T-helper 22 cell (primary cell): ENCODE data around the gene HOXB1.

Experiments used
- DNase-seq: peaks from one replicate; pipeline ENCODE4 v3.0.0-alpha.2; 2020; ENCODE audit warnings: low read depth

The HOXB1 gene

GRCh38 chr17:48554412-48555257 lies 23.8 kb upstream of the HOXB1 start:
- no peak for DNase-seq

DNA sequence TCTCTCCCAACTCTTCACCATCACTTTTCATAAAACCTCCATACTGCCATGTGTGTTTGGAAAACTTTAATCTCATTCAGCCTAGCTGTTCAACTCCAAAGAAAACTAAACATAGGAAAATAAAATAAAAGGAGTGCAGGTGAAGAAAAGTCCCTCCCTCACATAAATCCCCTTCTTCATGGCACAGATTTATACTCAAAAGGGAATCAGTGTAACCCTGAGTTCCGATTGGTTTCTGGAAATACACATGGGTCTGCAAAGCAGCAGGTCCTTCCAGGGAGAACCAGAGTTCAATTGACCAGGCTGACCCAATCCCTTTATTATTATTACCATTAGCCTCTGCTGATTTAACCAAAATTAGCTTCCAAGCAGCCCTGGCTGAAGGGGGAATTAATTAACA lies 23.0 kb upstream of the HOXB1 start:
- no peak for DNase-seq

DNA sequence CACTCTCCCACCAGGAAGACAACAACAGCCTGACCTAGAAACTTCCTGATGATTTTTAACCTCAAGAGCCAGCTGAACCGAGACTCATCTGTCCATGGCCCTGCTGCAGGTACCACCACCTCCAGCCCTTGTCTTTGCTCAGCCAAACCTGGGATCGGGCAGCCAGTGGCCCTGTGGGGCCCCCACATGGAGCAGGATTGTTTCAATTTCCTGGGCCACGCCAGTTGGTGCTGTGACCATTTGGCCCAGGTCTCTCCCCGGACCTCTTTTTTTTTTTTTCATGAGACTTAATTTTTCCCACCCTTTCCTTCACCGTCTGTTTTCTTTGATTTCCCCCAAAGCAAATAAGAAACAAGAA lies 22.4 kb upstream of the HOXB1 start:
- no peak for DNase-seq

GRCh38 chr17:48552466-48553189 lies 21.8 kb upstream of the HOXB1 start:
- no peak for DNase-seq

DNA sequence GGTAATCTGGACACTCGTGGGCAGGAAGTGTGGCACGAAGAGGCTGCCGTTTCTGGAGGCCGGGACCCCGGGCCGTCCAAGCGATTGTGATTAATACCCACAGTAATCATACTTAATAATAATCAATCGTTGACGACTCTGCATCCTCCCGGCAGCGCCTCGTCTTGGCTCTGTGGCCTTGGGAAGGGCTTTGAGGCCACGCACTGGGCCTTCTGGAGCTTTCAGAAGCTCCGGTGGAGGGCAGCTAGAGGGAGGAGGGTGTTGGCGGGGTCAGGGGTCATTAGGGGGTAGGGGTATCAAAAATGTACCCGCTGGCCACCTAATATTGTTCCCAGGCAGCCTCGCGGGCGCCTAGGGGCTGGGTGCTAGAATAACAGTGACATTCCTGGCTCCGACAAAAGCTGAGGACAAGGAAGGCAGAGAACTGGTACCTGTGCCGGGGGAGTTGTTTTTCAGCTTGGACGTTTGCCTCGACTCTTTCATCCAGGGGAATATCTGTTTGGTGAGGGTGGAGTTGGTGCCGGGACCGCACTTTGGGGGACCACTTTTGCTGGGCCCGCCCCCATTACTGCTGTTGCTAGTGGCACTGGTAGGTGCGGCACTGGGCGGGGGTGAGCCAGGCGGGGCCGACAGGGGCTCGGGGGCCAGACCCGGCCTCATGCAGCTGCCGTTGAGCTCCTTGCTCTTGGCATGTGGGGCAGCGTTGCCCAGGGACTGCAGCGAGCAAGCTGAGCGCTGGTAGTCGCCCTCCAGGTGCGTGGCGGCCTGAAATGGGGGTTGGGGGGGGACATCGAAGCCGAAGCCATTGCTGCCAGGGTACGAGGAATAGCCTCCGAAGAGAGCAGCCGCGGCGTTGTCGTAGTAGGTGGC lies 21.0 kb upstream of the HOXB1 start:
- no peak for DNase-seq

DNA sequence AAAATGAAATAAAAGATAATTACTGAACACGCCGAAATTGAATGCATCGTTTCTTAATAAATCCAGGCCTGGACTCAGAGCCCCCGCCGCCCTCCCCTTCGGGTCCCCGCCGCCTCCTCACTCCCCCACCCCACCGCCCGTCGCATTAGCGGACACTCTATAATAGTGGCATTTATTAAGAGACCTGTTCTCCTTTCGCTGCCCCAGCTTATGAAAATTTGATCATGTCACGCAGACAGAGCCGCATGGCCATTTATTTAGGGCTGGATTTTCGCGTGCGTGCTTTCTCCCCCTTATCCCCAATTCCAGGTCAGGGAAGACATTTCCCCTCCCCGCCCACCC lies 20.4 kb upstream of the HOXB1 start:
- DNase-seq: no peak

GRCh38 chr17:48550502-48551213 lies 19.8 kb upstream of the HOXB1 start:
- no peak for DNase-seq

DNA sequence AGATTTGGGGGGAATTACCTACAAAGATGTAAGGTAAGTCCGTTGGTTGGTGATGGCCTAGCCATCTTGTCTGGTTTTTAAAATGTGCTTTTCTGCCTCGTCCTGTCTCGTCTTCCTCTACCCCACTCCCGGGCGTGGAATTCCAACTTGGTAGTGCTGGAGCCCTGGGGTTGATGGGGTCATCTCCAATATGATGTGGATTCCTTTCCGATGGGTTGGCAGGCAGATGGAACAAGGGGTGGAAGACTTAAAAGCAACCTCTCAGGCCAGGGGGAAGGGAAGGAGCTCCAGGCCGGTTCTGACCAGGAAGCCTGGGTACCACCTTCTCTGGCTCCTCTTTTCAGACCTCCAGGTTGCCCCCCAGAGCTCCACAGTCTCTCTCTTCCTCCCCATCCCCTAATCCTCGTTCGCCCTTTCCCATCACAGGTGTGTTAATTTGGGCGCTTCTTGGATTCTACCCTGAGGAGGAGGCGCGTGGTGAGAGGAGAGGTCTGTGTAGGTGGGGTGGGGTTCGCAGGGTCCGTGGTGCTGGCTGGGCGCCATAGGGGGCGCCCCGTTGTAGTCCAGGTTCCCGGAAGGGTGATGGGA lies 19.2 kb upstream of the HOXB1 start:
- DNase-seq: no peak

DNA sequence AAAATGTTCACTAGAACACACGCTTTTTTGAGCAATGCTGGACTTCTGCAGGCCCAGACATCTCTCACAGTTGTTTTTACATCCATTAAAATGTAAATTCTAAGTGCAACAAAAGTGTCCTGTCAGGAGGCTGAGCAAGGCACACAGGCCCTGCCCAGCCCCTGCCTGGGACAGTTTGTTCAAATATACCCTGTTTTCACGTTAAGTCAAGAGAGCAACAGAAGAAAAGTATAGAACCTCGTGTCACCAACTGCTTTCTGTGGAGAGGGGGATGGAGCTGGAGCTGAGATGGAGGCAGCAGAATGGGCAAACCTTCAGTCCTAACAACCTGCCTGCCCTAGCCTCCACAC lies 18.4 kb upstream of the HOXB1 start:
- no peak for DNase-seq

GRCh38 chr17:48548523-48549280 lies 17.9 kb upstream of the HOXB1 start:
- no peak for DNase-seq

- peak; percentile 45 for DNase-seq
Measured at GRCh38 chr17:48547808-48548522, 17.2 kb upstream of the HOXB1 start.

- DNase-seq: no peak
Measured at GRCh38 chr17:48546924-48547807, 16.4 kb upstream of the HOXB1 start.

- DNase-seq: no peak
Measured at GRCh38 chr17:48546137-48546923, 15.5 kb upstream of the HOXB1 start.

- no peak for DNase-seq
Measured at GRCh38 chr17:48545539-48545938, 14.7 kb upstream of the HOXB1 start.

- DNase-seq: no peak
Measured at GRCh38 chr17:48545022-48545375, 14.2 kb upstream of the HOXB1 start, which contains the start of gene HOXB2. Gene HOXB2, minus strand, starts transcription at chr17:48545109. Its CDS starts 198 bp downstream, at chr17:48544911.

DNA sequence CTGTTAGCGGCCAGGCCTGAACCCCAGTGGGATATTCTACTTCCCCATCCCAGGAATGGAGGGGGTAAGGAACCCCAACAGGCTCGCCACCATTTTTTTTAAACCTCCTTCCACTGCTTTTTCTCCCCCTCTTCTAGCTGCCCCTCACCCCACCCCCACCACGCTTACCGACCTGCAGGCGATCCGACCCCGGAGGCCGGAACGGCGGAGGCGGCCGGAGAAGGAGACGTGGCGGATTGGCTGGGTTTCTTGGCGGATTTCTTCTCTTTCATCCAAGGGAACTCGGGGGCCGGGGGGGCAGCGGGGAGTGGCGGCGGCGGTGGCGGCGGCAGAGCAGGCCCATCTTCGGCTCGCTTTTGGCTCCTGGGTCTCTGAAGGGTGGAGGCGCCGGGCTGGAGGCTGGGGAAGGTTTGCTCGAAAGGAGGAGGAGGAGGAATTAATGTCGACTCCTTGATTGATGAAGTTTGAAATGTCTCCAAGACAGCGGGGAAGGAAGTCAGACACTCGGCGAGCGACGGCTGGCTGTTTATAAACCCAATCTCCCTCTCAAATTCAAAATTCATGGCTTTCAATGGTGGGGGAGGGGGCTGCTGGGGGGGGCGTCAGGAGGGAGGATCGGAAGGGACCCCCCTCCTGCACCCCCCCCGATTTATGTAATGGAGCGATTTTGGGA lies 13.7 kb upstream of the HOXB1 start:
- DNase-seq: peak; percentile 43

- no peak for DNase-seq
Measured at GRCh38 chr17:48543854-48544348, 13.1 kb upstream of the HOXB1 start.
